Immature natural killer cell (primary cell): ENCODE results near the gene OTUD7B. TPM values are rescaled to one million over a fixed set of nuclear protein-coding genes. Genes with fewer than 3 reads are reported as not detected.
A peak's percentile ranks its signal among the peaks of the same experiment; 100 is the strongest.
"Not testable (repeated sequence)": the region's sequence is repeated elsewhere in the genome, so short reads cannot be mapped to it uniquely, and the experiment has no call there.

ENCODE experiments used
- DNase-seq, 3 donors: peaks; one replicate each; pipeline ENCODE4 v3.0.0; 2022; ENCODE audit warnings: mixed read lengths in 1 of 3
- H3K27ac Mint-ChIP-seq, 6 donors: one replicate each; pipeline ENCODE4 v1.8.0; 2020; ENCODE audit warnings: mixed read lengths in 6 of 6, mild to moderate bottlenecking in 5 of 6, inconsistent platforms in 4 of 6, moderate library complexity in 3 of 6
- H3K27me3 Mint-ChIP-seq, 3 donors: one replicate each; pipeline ENCODE4 v1.8.0; 2020 to 2021; ENCODE audit warnings: low read depth in 3 of 3, mild to moderate bottlenecking in 3 of 3, mixed read lengths in 3 of 3, moderate library complexity in 3 of 3, inconsistent platforms in 1 of 3
- H3K36me3 Mint-ChIP-seq, 3 donors: one replicate each; pipeline ENCODE4 v1.8.0; 2020; ENCODE audit warnings: mixed read lengths in 3 of 3, inconsistent platforms in 2 of 3, mild to moderate bottlenecking in 2 of 3
- H3K4me1 Mint-ChIP-seq, 2 donors: one replicate each; pipeline ENCODE4 v1.8.0; 2020; ENCODE audit warnings: inconsistent platforms in 2 of 2, mild to moderate bottlenecking in 2 of 2, mixed read lengths in 2 of 2, moderate library complexity in 1 of 2
- H3K4me3 Mint-ChIP-seq, 5 donors: one replicate each; pipeline ENCODE4 v1.8.0; 2020; ENCODE audit warnings: mild to moderate bottlenecking in 5 of 5, mixed read lengths in 5 of 5, inconsistent platforms in 3 of 5, moderate library complexity in 3 of 5
- H3K9me3 Mint-ChIP-seq, 6 donors: one replicate each; pipeline ENCODE4 v1.8.0; 2020; ENCODE audit warnings: mild to moderate bottlenecking in 6 of 6, mixed read lengths in 6 of 6, inconsistent platforms in 4 of 6, moderate library complexity in 3 of 6
- polyA plus RNA-seq, 3 donors: library from polyadenylated mRNA; unstranded; fragments of 300-500 nt; fragmentation: Illumina TruSeq; gene quantifications; one replicate each; pipeline ENCODE4 v1.2.3, GENCODE V29; 2021

OTUD7B gene
- polyA plus RNA-seq, 3 donors from 2014 or later = 0.24 to 4.3 (median 0.54) TPM

DNA sequence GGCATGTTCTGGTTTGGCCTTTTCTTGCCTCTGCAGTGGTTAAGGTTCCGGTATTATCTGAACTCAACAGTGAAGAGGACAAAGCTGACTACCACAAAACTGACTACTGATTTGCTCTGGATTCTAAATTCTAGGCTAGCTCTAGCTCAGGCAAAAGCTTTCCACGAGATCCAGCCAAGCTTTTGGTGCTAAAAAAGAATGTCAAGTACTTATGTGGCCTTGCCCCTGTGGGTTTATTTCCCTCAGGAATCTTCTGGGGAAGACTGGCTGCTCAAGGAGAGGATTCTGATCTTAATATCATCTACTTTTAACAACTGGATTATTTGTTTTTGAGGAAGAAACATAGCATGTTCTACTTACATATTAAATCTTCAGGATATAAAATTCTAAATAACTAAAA is 47.8 kb downstream of the OTUD7B start:
- Mint-ChIP-seq H3K4me1 (peaks cover 5 to 9% of the 10 kb centered on the region in 2 donors), H3K36me3 (peaks cover 20 to 42% (median 35%) of the 10 kb centered on the region in 3 donors), H3K4me3 (no peak overlapping the region), H3K27me3 (no peaks in the 10 kb centered on the region), H3K9me3 (peaks cover 0 to 2% (median 0%) of the 10 kb centered on the region in 6 donors), H3K27ac (peak overlapping the region in 3 of 6 donors; percentile 2 to 64 (median 17))
- DNase-seq = no peak

DNA sequence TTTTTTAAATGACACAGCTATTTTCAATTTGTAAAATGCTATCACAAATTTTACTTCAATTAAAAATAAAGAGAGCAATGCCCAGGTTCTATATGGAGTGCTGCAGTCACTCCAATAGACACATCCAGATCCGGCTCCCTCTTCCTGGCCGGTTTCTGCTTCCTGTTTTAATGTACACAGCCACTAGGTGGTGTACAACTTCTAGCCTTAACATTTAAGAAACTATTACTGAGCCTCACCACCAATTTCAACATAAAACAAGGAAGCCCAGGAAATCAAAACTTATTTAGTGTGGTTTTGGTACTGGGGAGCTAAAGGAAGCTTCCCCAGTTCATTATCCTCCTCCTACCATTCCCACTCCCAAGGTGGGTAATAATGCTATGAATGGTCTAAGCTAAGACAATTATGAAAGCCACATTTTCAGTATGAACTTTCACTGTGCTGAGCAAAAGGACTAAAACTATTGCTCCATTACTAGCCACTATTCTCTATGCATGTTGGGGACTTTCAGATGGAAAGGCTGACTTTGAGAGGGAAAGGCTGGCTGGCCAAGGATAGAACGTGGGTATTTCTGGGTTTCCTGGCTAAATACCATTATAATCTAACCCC is 48.4 kb downstream of the OTUD7B start:
- H3K27ac Mint-ChIP-seq = peak overlapping the region in 1 of 6 donors; percentile 17

DNA sequence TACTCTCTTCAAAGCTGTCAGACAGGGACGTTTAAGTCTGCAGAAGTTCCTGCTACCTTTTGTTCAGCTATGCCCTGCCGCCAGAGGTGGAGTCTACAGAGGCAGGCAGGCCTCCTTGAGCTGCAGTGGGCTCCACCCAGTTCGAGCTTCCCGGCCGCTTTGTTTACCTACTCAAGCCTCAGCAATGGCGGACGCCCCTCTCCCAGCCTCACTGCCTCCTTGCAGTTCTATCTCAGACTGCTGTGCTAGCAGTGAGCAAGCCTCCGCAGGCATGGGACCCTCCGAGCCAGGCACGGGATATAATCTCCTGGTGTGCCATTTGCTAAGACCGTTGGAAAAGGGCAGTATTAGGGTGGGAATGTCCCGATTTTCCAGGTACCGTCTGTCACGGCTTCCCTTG is 53.0 kb downstream of the OTUD7B start:
- not testable (repeated sequence) for H3K27ac Mint-ChIP-seq, H3K27me3 Mint-ChIP-seq, H3K9me3 Mint-ChIP-seq, H3K4me3 Mint-ChIP-seq, H3K4me1 Mint-ChIP-seq, DNase-seq
- peaks cover 21 to 40% (median 30%) of the 10 kb centered on the region in 3 donors for H3K36me3 Mint-ChIP-seq

More for the DNA sequence above, 48.4 kb downstream of the OTUD7B start:
- Mint-ChIP-seq H3K9me3 (peaks cover 0 to 2% (median 0%) of the 10 kb centered on the region in 6 donors), H3K36me3 (peaks cover 21 to 42% (median 35%) of the 10 kb centered on the region in 3 donors), H3K27me3 (no peaks in the 10 kb centered on the region), H3K4me1 (peaks cover 5 to 9% of the 10 kb centered on the region in 2 donors), H3K4me3 (peak overlapping the region in 1 of 5 donors; percentile 3)
- DNase-seq = peak; percentile 39 to 61 (median 56)

DNA sequence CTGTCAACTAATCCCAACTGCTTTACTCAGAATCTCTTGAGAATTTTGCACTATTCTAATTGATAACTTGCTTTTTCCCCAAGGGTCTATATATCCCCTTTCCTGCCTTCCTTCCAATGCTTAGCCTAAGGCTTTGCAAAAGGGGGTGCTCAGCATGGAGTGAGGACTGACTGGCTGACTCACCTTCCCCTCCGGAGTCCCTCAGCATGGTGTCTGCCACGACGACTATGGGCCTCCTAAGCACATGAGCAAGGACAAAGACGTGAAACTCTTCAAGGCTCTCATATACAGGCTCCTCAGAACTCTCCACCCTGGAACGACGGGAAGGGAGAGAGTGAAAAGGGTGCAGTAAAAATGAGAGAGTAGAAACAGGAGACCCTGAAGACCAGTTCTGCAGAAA is 60.6 kb downstream of the OTUD7B start:
- Mint-ChIP-seq H3K36me3 (peaks cover 3 to 35% (median 35%) of the 10 kb centered on the region in 3 donors), H3K4me1 (no peaks in the 10 kb centered on the region), H3K4me3 (no peak overlapping the region), H3K9me3 (no peaks in the 10 kb centered on the region), H3K27ac (peak overlapping the region in 1 of 6 donors; percentile 58), H3K27me3 (peaks cover 0 to 3% (median 0%) of the 10 kb centered on the region in 3 donors)
- no peak for DNase-seq

DNA sequence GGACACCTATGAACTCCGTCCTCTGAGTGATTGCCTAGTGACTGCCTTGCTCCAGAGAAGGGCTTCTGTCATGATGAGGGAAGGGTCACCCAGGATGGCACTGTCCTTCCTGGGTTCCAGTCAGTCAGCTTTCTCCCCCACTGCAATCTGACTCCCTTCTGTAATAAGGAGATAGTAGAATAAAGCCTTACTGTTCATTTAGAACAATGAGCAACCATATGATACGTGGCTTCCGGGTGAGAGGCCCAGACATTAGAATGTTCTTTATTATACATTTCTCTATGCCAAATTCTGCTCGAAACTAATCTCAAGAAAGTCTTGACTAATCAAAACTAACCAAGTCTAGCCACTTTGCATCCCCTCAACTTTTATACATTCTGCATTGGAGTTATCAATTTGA is 65.3 kb downstream of the OTUD7B start:
- Mint-ChIP-seq H3K27me3 (peaks cover 0 to 1% (median 0%) of the 10 kb centered on the region in 3 donors), H3K27ac (no peak overlapping the region), H3K9me3 (no peaks in the 10 kb centered on the region), H3K36me3 (peaks cover 3 to 31% (median 20%) of the 10 kb centered on the region in 3 donors), H3K4me3 (no peak overlapping the region), H3K4me1 (no peaks in the 10 kb centered on the region)
- DNase-seq = no peak

DNA sequence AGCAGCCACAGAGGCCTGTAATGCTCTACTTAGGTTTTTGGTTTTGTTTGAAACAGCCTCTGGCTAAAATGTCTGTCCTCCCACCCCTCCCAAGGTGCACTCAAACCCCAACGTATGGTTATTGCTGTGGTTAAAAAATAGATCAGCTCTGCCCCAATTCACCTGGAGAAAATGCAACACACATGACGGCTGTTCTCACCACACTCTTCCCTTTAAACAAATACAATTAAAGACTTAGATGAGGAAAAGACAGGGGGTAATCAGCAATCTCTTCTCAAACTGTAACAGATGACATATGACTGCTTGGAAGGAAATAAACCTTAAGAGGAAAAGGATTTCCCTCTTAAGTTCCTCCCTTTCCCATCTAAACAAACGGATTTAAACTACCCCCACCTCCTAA is 67.6 kb downstream of the OTUD7B start:
- H3K27me3 Mint-ChIP-seq = no peaks in the 10 kb centered on the region
- H3K36me3 Mint-ChIP-seq = peaks cover 3 to 13% (median 12%) of the 10 kb centered on the region in 3 donors
- peak overlapping the region in 1 of 6 donors; percentile 29 for H3K27ac Mint-ChIP-seq
- no peak for DNase-seq
- no peak overlapping the region for H3K4me3 Mint-ChIP-seq
- H3K9me3 Mint-ChIP-seq = no peaks in the 10 kb centered on the region
- no peaks in the 10 kb centered on the region for H3K4me1 Mint-ChIP-seq

DNA sequence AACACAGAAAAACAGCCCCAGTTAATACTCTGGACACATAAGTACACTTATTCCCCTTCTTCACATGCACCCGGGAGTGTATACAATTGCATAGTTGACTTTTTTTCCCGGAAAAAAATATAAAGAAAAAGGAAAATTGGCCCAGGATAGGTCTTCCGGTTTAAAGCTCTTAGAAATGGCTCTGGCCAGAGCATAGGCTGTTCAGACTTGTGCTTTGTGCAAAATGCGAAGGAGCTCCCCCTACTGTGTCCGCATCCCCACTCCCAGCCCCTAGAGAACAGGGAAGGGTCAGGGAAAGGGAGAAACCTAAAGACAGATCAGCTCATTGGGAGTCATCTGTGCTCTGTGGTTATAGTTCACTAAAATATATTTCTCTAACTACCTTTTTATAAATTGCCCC is 68.3 kb downstream of the OTUD7B start:
- Mint-ChIP-seq H3K36me3 (peaks cover 0 to 13% (median 9%) of the 10 kb centered on the region in 3 donors), H3K27me3 (no peaks in the 10 kb centered on the region), H3K4me3 (no peak overlapping the region), H3K27ac (no peak overlapping the region), H3K9me3 (no peaks in the 10 kb centered on the region), H3K4me1 (peaks cover 0 to 4% of the 10 kb centered on the region in 2 donors)
- no peak for DNase-seq

DNA sequence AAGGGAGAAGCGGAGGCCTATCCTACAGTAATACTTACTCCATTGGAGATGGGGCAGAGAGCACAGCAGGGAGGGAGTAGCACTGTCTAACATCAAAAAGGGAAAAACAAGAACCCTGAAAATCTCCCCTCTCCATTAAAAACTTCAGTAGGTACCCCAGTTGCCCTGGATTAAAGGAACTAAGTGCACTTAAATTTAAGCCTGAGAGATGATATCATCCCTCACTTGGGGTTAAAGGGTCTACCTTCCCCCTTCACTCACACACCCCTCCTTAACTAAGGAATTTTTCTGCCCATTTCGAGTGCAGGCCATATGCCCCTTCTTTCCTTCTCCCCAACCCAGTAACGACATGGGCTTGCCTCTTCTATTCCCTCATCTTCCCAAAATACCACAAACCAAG is 70.1 kb downstream of the OTUD7B start:
- no peaks in the 10 kb centered on the region for H3K27me3 Mint-ChIP-seq

DNA sequence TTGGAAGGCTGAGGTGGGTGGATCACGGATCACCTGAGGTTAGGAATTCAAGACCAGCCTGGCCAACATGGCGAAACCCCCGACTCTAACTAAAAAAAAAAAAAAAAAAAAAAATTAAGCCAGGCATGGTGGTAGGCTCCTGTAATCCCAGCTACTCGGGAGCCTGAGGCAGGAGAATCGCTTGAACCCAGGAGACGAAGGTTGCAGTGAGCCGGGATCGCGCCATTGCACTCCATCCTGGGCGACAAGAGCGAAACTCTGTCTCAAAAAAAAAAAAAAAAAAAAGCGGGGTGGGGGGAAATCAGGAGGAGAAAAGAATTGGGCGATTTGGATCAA is 71.9 kb downstream of the OTUD7B start:
- H3K9me3 Mint-ChIP-seq, H3K4me3 Mint-ChIP-seq, H3K36me3 Mint-ChIP-seq, DNase-seq, H3K27me3 Mint-ChIP-seq, H3K4me1 Mint-ChIP-seq, H3K27ac Mint-ChIP-seq: not testable (repeated sequence)

More for the DNA sequence above, 70.1 kb downstream of the OTUD7B start:
- Mint-ChIP-seq H3K4me1 (peaks cover 0 to 4% of the 10 kb centered on the region in 2 donors), H3K27ac (peak overlapping the region in 1 of 6 donors; percentile 16), H3K9me3 (no peaks in the 10 kb centered on the region), H3K4me3 (no peak overlapping the region), H3K36me3 (peaks cover 0 to 10% (median 4%) of the 10 kb centered on the region in 3 donors)
- no peak for DNase-seq

DNA sequence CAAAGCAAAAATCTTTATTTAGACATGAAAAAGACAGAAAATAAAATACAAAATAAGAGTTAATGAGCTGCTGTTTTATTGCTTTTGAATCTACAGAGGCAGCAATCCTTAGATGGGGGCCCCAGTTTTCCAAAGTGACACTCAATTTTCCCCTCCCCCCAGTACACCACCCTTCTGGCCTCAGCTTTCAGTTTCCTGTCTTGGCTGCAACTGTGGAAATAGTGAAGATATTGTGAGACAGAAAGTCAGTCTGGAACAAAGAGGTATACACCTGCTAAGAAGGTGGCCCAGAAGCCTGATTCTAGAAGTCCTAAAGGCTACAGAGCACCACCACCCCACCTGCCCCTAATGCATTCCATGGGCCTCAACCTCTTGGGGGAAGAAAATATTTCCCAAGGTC is 72.8 kb downstream of the OTUD7B start:
- H3K4me3 Mint-ChIP-seq = no peak overlapping the region
- peaks cover 0 to 2% (median 0%) of the 10 kb centered on the region in 3 donors for H3K27me3 Mint-ChIP-seq
- H3K4me1 Mint-ChIP-seq = peaks cover 0 to 4% of the 10 kb centered on the region in 2 donors
- H3K9me3 Mint-ChIP-seq = no peaks in the 10 kb centered on the region
- no peak for DNase-seq
- H3K27ac Mint-ChIP-seq = peak overlapping the region in 1 of 6 donors; percentile 45
- no peaks in the 10 kb centered on the region for H3K36me3 Mint-ChIP-seq

DNA sequence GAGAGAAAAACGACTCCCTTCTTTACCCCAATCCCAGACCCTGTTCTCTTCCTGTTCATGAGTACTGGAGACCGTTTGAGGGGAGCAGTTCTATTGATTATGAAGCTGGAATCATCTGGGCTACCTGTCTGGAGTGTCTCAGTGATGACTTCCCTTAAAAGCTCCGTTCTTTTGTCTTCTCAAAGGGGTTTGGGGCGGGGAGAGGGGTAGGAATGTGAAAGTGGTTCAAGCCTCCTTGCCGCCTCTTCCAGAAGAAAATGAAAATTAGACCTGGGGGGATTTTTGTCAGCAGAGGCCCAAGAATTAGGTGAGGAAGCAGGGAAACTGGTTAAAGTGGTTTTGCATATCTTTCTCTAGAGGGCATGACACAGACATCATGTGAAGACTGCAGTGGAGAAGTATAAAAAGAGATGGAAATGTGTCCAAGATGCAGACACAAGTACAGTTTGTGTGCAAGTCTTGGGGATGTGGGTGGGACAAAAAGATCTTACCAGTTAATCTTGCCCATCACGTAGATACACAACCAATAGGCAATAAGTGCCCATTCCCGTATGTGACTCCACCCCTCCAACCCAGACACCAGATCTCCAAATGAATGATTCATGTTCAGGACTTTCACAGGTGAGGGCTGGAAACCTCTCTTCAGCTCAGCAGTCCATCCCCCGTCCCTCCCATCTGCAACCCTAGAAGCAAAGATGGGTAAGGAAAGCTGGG is 73.4 kb downstream of the OTUD7B start:
- H3K36me3 Mint-ChIP-seq = no peaks in the 10 kb centered on the region
- H3K4me1 Mint-ChIP-seq = peaks cover 0 to 4% of the 10 kb centered on the region in 2 donors
- no peak overlapping the region for H3K27ac Mint-ChIP-seq
- peaks cover 0 to 3% (median 2%) of the 10 kb centered on the region in 3 donors for H3K27me3 Mint-ChIP-seq
- H3K4me3 Mint-ChIP-seq = no peak overlapping the region
- DNase-seq = no peak
- no peaks in the 10 kb centered on the region for H3K9me3 Mint-ChIP-seq

DNA sequence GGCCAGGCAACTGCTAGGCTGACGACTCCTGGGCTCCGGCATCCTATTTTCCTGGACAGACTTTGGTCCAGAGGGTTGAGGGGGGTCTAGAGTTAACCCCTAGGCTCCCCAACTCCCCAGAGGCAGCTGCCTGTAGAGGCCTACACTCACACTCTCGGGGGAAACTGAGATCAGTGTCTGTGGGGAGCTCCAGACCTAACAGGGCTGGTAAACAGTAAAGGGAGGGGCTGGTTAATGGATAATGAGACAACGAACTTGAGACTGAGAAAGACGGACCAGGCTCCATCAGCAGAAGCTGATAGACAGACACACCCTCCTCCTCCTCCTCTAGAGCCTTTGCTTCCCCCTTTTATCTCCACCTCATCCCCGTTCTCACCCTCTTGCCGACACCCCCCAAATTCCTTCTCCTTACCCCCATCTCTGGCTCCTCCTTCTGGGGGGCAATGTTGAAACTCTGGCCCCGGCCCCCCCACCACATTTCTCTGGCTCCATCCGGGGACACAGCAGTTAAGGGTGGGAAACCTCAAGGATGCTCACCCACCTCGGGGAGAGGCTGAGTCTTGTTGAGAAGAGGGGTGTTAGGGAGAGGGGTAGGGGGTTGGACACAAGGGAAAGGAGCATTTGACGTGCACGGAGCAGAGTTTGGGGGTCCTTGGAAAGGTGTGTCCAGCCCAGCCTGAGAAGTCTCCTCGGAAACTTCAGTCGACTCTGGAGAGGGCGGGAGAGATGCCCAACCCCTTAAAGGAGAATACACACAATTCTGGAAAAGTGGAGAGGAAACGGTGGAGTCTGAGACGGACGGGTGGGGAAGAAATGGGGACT is 74.1 kb downstream of the OTUD7B start, which contains the start of gene MTMR11:
MTMR11 (minus strand) TSS at position 710 of the 822 bp plus-strand sequence; CDS start at position 478, 232 bp downstream.
- Mint-ChIP-seq H3K4me3 (no peak within 1 kb of the TSS), H3K4me1 (peaks cover 0 to 4% of the 10 kb centered on the region in 2 donors), H3K9me3 (peaks cover 0 to 2% (median 0%) of the 10 kb centered on the region in 6 donors), H3K27ac (no peak within 1 kb of the TSS), H3K27me3 (peaks cover 0 to 4% (median 3%) of the 10 kb centered on the region in 3 donors), H3K36me3 (no peaks in the 10 kb centered on the region)
- DNase-seq = no peak

DNA sequence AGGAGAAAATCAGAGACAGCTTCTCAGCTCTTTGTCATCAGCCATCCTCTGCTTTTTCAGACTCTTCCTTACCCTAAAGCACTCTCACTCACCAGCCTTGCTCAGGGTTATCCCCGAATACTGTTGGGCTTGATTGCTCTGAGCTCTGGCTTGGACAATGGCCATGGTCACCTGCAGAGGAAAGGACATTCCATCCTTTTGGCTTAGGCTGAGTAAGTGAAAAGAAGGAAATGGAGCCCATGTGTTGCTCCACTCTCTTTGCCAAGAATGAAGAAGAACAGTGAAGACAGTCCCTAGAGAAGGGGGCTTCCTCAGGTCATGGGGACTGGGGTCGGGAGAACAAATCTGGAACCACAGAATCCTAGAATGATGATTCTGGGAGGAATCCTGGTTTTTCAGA is 76.2 kb downstream of the OTUD7B start:
- Mint-ChIP-seq H3K9me3 (peaks cover 0 to 2% (median 0%) of the 10 kb centered on the region in 6 donors), H3K27ac (no peak overlapping the region), H3K4me1 (peaks cover 1 to 4% of the 10 kb centered on the region in 2 donors), H3K36me3 (no peaks in the 10 kb centered on the region), H3K4me3 (no peak overlapping the region), H3K27me3 (peaks cover 1 to 4% (median 3%) of the 10 kb centered on the region in 3 donors)
- DNase-seq = no peak
